ENCODE measurements around the gene PCED1A. TPM values are rescaled to one million over a fixed set of nuclear protein-coding genes. Genes with fewer than 3 reads are reported as not detected.

Gene PCED1A
- total RNA-seq, 2 donors from 2014 or later = 40.2 to 46.5 TPM

- peak overlapping the region; percentile 96 for H3K4me3 ChIP-seq (ENCODE audit: low read length)
- peaks cover 19% of the 10 kb centered on the region for H3K27me3 ChIP-seq (ENCODE audit: control insufficient read depth, insufficient read depth, low read length, poor library complexity, severe bottlenecking)
- H3K36me3 Mint-ChIP-seq (ENCODE audit: low read depth) = peaks cover 6% of the 10 kb centered on the region
- H3K9me3 ChIP-seq (ENCODE audit: control insufficient read depth, low read length) = no peaks in the 10 kb centered on the region
- no peak overlapping the region for H3K27ac Mint-ChIP-seq
- no peaks in the 10 kb centered on the region for H3K9me3 Mint-ChIP-seq
- H3K27ac ChIP-seq (ENCODE audit: low read depth, low read length) = no peak overlapping the region
- H3K4me3 Mint-ChIP-seq = no peak overlapping the region
- H3K9ac ChIP-seq (ENCODE audit: extremely low read depth, low read length, poor library complexity, severe bottlenecking) = no peak overlapping the region
- H3K4me1 ChIP-seq (ENCODE audit: control insufficient read depth, insufficient read depth, low read length) = peaks cover 9% of the 10 kb centered on the region
- DNase-seq = no peak
- no peaks in the 10 kb centered on the region for H3K36me3 ChIP-seq (ENCODE audit: control insufficient read depth, insufficient read depth, low read length)
- 95 to 97% methylated on average over 5 of the region's 5 CpGs for WGBS, 2 experiments (ENCODE audit: insufficient coverage in 1 of 2, insufficient read length in 1 of 2)
- H3K27me3 Mint-ChIP-seq (ENCODE audit: insufficient read depth) = peaks cover 15% of the 10 kb centered on the region
- peaks cover 28% of the 10 kb centered on the region for H3K4me1 Mint-ChIP-seq
- no peak for TF ChIP-seq CTCF (conservative IDR thresholded peaks at IDR 0.05)
Observed at GRCh38 chr20:2875690-2876203, 35.3 kb upstream of the PCED1A start.

GRCh38 chr20:2874456-2874855 lies 34.0 kb upstream of the PCED1A start:
- Histone ChIP-seq H3K4me3 (ENCODE audit: low read length) (peak overlapping the region; percentile 96), H3K36me3 (ENCODE audit: control insufficient read depth, insufficient read depth, low read length) (no peaks in the 10 kb centered on the region), H3K9me3 (ENCODE audit: control insufficient read depth, low read length) (no peaks in the 10 kb centered on the region), H3K4me1 (ENCODE audit: control insufficient read depth, insufficient read depth, low read length) (peaks cover 9% of the 10 kb centered on the region), H3K9ac (ENCODE audit: extremely low read depth, low read length, poor library complexity, severe bottlenecking) (peak overlapping the region; percentile 52), H3K27ac (ENCODE audit: low read depth, low read length) (no peak overlapping the region), H3K27me3 (ENCODE audit: control insufficient read depth, insufficient read depth, low read length, poor library complexity, severe bottlenecking) (peaks cover 19% of the 10 kb centered on the region)
- Mint-ChIP-seq H3K4me3 (peak overlapping the region; percentile 81), H3K27ac (no peak overlapping the region), H3K9me3 (no peaks in the 10 kb centered on the region), H3K36me3 (ENCODE audit: low read depth) (peaks cover 6% of the 10 kb centered on the region), H3K4me1 (peaks cover 23% of the 10 kb centered on the region), H3K27me3 (ENCODE audit: insufficient read depth) (peaks cover 20% of the 10 kb centered on the region)
- TF ChIP-seq CTCF (conservative IDR thresholded peaks at IDR 0.05) = no peak
- DNase-seq = no peak
- WGBS, 2 experiments (ENCODE audit: insufficient coverage in 1 of 2, insufficient read length in 1 of 2) = 58% methylated on average over 6 to 7 of the region's 7 CpGs

GRCh38 chr20:2873747-2874041 lies 33.2 kb upstream of the PCED1A start:
- peaks cover 9% of the 10 kb centered on the region for H3K4me1 ChIP-seq (ENCODE audit: control insufficient read depth, insufficient read depth, low read length)
- H3K9me3 ChIP-seq (ENCODE audit: control insufficient read depth, low read length) = no peaks in the 10 kb centered on the region
- Mint-ChIP-seq H3K9me3 (no peaks in the 10 kb centered on the region), H3K27ac (peak overlapping the region; percentile 83), H3K27me3 (ENCODE audit: insufficient read depth) (peaks cover 20% of the 10 kb centered on the region), H3K36me3 (ENCODE audit: low read depth) (peaks cover 6% of the 10 kb centered on the region), H3K4me3 (peak overlapping the region; percentile 81), H3K4me1 (peaks cover 20% of the 10 kb centered on the region)
- 0% methylated on average over 22 to 29 of the region's 29 CpGs for WGBS, 2 experiments (ENCODE audit: insufficient coverage in 1 of 2, insufficient read length in 1 of 2)
- H3K36me3 ChIP-seq (ENCODE audit: control insufficient read depth, insufficient read depth, low read length) = no peaks in the 10 kb centered on the region
- no peak overlapping the region for H3K27ac ChIP-seq (ENCODE audit: low read depth, low read length)
- TF ChIP-seq CTCF (conservative IDR thresholded peaks at IDR 0.05) = peak; percentile 32
- peaks cover 19% of the 10 kb centered on the region for H3K27me3 ChIP-seq (ENCODE audit: control insufficient read depth, insufficient read depth, low read length, poor library complexity, severe bottlenecking)
- DNase-seq = peak; percentile 86
- peak overlapping the region; percentile 96 for H3K4me3 ChIP-seq (ENCODE audit: low read length)
- peak overlapping the region; percentile 52 for H3K9ac ChIP-seq (ENCODE audit: extremely low read depth, low read length, poor library complexity, severe bottlenecking)

Data from endodermal cell (in vitro differentiated cells).